ENCODE data around the gene RIMBP2.
"Not testable (repeated sequence)": the region's sequence is repeated elsewhere in the genome, so short reads cannot be mapped to it uniquely, and the experiment has no call there.

RIMBP2 gene

DNA sequence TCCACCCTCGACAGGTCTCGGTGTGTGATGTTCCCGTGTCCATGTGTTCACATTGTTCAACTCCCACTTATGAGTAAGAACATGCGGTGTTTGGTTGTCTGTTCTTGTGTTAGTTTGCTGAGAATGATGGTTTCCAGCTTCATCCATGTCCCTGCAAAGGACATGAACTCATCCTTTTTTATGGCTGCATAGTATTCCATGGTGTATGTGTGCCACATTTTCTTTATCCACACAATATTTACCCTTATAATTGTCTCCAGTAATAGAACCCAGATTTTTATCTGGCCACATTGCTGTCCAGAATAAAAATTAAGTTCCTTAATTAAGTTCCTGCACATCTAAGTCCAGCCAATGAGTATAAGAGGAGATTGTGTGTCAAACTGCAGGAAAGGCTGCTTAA lies 22.3 kb upstream of the RIMBP2 start:
- DNase-seq = not testable (repeated sequence)

DNA sequence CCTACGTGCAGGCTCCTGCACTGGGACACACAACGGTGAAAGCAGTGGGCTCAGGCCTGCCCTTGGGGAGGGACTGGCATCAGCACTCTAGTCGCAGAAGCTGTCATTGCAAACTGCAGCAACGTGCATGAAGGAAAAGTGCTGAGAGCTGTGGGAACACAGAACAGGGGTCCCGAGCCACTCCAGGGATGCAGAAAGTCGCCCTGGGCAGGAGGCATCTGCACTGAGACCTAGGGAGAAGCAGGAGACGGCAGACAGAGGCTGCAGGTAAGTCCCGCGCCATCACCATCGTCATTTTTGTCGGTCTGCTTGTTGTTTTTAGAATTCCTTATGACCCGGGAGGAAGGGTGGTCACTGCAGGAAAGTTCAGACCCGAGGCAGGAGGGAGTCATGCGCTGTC lies 21.6 kb upstream of the RIMBP2 start:
- DNase-seq = no peak

DNA sequence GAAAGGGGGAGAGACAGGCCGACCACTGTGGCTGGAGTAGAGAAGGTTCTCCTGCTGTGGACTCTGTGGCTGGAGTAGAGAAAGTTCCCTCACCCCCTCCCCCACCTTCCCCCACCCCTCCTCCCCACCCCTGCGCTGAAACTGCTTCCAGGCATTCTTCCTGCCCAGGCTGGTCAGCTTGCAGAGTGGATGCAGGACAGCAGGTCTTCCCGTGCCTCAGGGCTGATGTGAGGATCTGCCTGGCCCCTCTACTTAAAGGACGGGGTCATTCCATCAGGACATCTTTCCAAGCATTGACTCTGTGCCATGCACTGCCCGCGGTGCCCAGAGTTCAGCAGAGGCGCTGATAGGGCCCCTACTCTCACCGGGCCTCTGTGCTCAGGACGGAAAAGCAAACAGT lies 13.2 kb upstream of the RIMBP2 start:
- DNase-seq = no peak

DNA sequence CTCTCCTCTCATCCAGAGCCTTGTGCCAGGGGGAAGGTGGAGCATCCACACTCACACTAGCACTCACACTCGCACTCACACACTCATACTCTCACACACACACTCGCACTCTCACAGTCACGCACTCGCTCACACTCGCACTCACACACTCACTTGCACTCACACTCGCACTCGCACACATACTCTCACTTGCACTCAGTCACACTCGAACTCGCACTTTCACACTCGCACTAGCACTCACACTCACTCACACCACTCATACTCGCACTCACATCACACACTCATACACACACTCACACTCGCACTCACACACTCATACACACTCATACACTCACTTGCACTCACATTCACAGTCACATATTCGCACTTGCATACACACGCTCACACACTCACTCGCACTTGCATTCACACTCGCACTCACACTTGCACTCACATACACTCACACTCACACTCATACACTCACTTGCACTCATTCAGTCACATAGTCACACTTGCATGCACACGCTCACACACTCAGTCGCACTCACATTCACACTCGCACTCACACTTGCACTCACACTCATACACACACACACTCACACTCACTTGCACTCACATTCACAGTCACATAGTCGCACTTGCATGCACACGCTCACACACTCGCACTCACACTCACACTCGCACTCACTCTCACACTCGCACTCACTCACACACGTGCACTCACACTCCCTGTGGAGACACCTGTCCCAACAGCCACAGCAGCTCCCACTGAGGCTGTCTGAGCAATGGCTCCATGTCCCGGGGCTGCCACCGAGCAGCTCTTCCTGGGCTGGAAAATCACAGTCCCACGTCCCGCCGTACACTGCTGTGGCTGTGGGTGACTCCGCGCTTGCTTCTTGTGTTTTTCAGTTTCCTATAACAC lies 12.3 kb upstream of the RIMBP2 start:
- no peak for DNase-seq

DNA sequence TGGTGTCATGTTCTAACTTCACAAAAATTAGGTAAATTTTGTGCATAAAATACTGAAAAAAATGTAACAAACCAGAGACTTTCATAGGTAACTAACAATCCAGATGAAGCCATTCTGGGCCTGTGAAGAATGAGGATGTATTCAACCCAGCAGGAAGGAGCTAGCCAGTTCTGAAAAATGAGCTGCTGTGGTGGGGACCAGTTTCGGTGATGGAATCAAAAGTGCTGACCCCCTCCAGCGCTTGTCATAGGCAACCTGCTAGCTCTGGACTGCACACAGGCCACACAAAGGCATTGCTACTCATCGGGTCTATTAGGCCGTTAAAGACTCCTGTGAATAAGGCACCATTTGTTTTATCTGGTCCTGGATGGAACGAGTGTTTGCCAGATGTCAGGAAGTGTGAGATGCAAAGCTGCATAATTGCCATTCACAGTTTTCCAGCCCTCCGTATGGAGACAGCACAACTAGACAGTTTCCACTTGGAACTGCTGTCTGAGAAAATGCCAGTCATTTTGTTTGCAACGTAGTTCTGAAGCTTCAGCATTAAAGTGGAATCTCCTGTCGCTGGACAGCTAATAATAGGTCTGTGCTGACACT lies 3.3 kb upstream of the RIMBP2 start:
- DNase-seq = no peak

DNA sequence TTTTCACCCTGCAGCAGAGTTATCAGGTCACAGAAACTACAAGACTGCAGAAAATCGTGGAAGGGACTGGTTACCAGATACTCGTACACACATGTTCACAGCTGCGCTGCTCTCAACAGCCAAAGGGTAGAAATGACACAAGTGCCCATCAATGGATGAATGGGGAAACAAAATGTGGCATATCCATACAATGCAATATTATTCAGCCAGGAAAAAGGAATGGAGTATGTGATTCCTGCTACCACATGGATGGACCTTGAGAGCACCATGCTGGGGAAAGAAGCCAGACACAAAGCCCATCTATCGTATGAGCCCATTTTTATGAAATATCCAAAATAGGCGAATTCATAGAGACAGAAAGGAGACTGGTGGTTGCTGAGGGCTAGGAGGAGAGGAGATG lies 1.7 kb upstream of the RIMBP2 start:
- no peak for DNase-seq

DNA sequence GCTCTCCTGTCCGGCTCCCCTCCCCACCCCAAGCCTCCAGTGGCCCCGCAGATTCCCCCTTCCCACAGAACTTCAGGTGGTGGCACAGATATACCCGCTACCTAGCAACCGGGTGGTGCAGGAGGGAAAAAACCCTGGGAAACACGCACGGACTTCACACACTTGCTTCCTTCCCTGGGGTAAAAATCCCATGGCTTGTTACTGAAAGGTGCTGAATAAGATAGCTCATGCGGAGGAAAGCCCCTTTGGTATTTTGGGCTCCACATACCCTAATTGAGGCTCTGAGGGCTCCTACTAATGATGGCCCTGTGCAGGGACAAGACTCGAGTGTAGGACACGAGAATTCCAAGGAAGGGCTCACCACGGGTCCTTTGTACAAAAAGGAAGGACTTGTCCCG lies 869 bp upstream of the RIMBP2 start:
- no peak for DNase-seq

DNA sequence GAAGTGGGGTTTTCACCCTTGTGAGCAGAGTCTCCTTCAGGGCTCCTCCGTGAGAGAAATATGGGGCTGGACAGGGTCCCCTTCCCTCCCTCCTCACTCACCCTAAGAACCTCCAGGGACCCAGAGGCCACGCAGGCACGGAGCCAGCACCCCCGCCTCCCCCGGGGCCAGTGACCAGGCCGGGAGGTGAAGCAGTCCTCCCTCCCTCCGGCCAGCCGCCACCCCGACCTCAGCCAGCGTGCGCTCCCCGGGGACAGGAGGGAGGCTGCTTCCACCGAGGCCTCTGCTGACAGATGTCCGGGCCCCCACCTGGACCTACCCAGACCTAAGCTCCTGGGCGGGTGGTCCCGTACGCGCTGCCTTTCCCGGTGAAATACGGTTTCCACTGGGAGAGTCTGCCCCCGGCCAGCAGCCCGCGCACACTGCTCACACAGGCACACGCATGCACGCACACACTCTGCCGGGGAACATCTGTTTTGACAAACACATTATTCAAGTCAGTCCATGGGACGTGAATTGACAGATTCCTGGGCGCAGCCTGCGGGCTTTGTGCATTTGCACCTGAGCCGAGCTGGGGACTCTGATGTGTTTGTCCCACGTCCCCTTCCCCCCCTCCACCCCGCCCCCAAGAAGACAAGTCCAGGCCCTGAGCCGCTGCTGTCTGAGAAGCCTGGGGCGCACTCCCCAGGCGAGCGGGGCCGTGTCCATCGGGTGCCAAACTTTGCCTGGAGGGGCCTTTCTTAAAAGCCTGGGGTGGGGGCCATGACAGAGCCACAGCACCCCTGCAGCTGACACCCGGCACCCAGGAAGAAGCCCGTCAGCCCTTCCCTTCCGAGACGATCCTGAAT lies 725 bp downstream of the RIMBP2 start:
- no peak for DNase-seq

DNA sequence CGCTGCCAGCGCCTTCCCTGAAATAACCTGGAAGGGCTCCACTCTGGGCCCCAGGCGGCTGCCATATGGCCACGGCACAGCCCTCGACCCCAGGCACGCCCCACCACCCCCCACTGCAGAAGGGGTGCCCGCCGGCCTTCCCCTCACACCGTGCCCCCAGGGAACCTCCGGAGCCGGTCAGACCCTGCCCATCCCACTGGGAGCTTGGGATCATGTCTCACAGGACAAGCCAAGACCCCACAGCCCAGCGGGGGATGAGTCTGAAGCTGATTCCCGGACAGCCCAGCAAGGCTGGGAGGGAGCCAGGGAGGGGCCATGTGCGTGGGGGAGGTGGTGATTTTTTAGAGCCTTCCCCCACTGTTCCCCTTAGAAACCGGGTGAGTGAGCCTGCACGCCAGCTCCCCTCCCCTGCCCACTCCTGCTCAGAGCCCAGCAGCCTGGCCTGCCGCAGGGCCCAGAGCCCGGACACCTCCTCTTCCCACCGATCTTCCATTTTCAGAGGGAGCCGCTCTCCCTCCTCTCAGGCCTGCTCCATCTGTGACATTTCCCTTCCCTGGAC lies 1.4 kb downstream of the RIMBP2 start:
- DNase-seq = no peak

DNA sequence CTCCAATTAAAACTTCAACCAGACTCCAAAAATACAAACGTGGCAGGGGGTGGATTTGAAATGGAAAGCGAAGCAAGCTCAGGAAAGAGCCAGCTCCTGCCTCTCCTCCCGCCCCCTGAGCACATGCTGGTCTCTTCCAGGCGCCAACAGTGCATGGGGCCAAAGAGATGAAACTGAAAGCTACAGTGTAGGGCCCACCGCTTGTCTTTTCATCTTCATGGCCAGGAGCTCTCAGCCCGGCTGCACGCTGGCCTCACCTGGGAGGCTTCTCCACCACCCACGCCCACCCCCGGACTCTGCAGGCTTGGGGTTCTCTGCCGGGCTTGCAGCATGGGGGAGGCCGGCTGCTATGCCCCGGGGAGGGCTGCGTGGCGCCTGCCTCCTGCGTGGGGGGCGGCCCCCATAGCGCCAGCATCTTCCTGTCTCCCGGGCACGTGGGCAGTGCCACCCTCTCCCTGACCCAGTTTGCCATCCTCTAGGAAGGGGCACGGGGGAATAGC lies 2.0 kb downstream of the RIMBP2 start:
- DNase-seq = no peak

DNA sequence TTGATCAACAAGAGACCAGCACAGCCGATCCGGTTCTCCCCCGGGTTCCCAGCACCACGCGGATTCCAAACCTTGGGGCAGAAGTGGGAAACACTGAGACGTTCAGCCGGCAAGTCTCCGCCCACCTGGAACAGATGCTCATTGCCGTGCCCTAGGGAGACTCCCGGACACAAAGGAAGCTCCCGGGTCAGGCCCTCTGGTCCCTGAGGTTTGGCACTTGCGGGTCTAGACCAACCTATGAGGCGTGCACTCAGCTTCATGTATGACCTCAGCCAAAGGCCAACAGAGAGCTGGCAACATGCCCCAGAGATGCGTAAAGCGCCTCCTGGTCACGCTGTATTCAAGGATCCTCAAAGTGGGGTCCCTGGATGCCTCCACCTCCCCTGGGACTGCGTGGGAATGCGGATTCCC lies 2.5 kb downstream of the RIMBP2 start:
- DNase-seq = no peak

DNA sequence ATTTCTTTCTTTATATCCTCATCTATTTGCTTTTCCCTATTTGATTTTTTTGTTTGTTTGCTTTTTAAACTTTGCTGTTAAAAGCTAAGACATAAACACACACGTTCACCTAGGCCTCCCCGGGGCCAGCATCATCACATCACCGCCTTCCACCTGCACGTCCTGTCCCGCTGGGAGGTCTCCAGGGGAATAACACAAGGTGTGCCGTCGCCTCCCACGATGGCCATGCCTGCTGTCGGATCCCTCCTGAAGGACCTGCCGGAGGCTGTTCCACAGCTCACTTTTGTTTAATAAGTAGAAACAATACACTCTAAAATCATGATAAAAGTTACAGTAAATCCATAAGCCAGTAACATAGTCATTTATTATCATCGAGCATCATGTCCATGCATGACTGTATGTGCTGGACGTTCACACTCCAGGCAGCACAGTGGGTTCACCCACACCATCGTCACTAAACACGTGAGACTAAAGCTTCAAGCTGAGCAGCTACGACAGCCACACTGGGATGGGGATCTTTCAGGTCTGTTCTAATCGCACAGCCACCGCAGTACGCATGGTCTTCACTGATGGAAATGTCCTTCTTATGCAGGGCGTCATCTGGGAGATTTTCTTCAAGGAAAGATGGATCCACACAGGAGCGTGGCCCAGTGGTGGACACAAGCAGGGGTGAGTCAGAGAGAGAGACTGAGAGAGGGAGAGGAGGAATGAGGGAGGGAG lies 3.6 kb downstream of the RIMBP2 start:
- no peak for DNase-seq

DNA sequence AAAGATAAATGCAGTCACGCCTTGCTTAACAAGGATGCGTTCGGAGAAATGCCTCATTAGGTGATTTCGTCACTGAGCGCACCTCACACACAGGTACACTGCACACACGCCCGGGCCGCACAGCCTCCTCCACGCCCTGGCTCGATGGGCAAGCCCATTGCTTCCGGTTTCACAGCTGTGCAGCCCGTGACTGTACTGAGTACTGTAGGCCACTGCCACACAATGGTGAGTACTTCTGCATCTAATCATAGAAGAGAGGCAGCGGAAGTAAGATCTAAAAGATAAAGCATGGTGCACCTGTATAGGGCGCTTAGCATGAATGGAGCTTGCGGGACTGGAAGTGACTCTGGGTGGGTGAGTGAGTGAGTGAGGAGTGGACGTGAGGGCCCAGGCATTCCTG lies 4.3 kb downstream of the RIMBP2 start:
- DNase-seq = no peak

DNA sequence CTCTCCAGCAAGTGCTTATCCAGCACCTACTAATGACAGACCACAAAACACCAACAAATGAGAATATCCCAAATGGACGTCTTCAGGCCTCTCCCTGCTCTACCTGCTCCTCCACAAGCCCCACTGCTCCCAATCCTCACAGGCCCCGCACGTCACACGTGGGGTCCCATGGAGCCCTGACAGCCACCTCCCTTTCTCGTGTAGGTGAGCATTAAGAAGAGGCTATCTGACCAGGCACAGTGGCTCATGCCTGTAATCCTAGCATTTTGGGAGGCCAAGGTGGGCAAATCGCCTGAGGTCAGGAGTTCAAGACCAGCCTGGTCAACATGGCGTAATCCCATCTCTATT lies 5.4 kb downstream of the RIMBP2 start:
- no peak for DNase-seq

DNA sequence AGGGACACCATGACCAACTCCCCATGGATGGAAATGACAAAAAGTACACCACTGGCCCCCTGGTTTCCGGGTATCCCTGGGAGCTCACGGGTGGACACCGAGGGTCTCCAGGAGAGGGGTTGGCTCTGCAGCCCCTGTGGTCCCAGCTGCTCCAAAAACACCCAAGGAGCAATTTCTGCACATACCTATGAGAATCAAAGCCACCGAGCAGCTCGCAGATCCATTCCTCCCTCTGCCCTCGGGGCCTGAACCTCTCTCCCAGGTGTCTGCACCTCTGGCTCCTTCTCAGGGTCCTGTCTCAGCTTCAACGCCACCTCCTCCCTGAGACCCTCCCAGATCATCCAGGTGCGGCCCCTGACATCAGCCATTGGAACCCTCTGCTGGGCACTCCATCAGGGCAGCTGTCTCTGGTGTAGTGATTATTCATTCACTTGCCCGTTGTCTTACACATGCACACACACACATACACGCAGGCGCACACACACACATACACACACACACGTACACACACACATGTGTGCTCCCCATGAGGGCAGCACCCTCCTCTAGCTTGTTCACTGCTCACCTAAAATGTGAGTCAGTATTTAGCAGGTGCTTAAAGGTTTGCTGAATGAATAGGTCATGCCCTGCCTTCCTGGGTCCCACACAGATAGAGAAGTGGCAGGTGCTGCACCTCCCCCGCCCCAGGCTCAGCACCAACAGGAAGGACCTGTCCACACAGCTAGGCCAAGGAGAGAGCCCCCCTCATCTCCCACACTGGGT lies 5.9 kb downstream of the RIMBP2 start:
- no peak for DNase-seq

DNA sequence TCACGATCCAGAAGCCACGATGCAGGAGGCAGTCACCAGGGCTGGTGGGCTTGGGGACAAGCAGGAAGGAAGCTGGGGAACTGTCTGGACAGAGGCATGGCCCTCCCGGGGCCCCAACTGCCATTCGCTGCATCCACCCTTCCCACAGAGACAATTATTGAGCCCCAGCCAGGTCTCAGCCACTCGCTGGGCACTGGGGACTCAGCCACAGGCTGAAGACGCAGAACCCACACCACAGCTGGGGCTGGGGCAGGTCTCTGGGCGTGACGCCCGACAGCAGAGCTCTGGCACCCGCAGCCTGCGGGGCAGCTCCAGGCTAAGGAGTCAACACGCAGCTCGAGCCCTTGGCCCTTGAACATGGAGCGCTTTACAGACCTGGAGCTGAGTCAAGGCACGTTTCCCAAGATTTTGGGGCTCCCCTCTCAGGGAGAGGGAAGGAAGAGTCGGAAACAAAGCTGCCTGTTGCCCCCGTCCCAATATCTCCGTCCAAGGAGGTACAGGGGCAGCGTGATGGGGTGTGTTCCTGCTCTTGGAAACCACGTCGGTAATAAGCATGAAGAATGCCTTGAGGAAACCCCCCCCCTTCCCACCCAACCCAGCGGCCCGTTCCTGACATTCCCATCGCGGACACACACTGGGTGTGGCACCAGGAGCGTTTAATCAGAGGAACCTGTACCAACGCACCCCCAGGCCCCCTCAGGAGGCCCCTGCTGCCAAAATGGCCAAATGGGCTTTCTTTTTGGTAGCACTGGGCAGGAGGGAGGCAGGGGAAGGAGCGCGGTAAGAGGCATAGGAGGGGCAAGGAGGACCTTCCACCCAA lies 6.7 kb downstream of the RIMBP2 start:
- DNase-seq = no peak

DNA sequence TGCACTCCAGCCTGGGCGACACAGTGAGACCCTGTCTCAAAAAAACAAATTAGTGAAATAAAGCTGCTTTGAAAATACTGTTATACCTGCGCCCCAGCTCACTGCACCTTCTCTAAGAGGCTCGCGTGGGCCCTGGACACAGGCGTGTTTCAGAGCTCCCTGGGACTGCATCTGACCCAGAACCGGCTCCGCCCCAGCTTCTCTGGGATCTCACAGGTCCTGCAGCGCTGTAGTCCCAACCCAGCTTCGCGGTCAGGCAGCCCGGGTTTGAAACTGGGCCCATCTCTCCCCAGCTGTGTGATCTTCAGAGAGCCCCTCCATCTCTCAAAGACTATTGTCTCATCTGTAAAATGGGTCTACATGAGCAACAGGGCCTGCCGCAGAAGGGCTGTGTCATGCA lies 7.5 kb downstream of the RIMBP2 start:
- DNase-seq = no peak

DNA sequence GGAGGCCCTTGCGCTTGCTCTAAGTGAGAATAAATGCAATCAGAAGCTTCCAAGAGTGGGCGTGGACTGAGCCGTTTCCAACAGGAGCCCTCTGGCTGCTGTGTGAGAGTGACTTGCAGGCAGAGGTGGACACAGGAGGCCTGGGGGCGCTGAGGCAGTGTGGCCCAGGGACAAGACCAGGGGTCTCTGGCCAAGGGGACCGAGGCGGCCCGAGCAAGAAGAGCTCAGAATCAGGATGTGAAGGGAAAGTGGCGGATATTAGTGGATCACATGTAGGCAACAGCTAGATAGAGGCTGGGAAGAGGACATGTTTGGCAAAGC lies 8.6 kb downstream of the RIMBP2 start:
- no peak for DNase-seq

DNA sequence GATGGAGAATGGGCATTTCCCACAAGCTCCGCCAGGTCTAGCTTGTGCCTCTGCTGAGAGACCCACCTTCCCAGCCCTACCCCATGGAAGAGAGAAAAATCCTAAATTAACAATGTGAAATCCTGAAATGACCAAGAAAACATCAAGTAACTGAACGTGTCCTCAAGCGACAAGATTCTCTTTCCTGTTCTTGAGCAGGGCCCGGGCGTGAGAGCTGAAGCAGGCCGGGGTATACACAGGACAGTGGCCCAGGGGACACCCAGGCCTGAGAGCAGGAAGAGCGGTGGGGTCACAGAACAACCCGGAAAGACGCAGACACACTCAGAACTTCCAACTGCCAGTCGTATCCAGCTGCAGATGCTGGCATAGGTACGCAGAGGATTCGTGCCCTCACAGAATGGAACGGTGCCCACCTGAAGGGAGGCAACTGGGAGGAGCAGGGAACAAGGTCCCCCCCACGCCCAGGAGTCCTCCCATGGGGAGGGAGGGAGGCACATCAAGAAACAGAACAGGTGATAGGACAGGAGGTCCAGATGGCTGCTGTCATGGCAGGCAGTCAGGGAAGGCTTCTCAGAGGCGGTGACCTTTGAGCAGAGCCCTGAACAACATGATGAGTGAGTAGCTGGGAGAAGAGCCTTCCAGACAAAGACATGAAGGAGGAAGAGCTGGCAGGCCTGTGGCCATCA lies 9.1 kb downstream of the RIMBP2 start:
- no peak for DNase-seq

DNA sequence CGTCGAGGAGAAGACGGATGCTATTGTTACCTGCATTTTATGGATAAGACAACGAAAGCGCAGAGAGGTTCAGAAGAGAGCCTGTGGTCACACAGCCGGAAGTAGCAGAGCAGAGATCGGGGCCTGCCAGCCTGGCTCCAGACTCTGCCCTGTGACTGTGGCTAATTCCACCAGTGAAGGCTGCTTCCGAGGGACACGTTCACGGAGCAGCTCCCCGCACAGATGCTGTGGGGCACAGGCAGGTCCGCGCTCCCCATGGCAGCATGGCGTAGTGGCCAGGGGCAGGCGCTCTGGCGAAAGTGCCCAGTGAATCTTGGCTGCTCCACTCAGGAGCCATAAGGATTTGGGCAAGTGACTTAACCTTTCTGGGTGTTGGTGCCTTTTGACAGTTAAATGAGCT lies 9.8 kb downstream of the RIMBP2 start:
- DNase-seq = no peak

Data from activated effector memory CD4-positive, alpha-beta T cell treated with Interleukin-2 at 50 U/mL for 16 hours (primary cell).